H9 (cell line): ENCODE data around the gene ZNF684. TPM values are rescaled to one million over a fixed set of nuclear protein-coding genes. Genes with fewer than 3 reads are reported as not detected.

Experiments used
- DNase-seq: peaks from one replicate; pipeline ENCODE4 v3.0.0-alpha.2; 2017
- H2AFZ ChIP-seq: one replicate; pipeline ENCODE4 v1.6.1; 2013; ENCODE audit warnings: mild to moderate bottlenecking, low read length, control low read depth, moderate library complexity
- H2AK5ac ChIP-seq: 2 replicates; pipeline ENCODE4 v1.6.1; 2013; ENCODE audit warnings: low read length, control low read depth, mixed read lengths; ENCODE audit not compliant: insufficient read length
- H2BK120ac ChIP-seq: one replicate; pipeline ENCODE4 v1.6.1; 2013; ENCODE audit warnings: low read depth, mild to moderate bottlenecking, low read length, control low read depth, inconsistent platforms; ENCODE audit not compliant: poor library complexity, severe bottlenecking
- H2BK12ac ChIP-seq: 2 replicates; pipeline ENCODE4 v1.6.1; 2013; ENCODE audit warnings: low read length, control low read depth, mixed read lengths, low read depth; ENCODE audit not compliant: insufficient read length
- H2BK15ac ChIP-seq: 2 replicates; pipeline ENCODE4 v1.6.1; 2013; ENCODE audit warnings: low read depth, low read length, control low read depth
- H2BK20ac ChIP-seq: one replicate; pipeline ENCODE4 v1.6.1; 2013; ENCODE audit warnings: low read depth, mild to moderate bottlenecking, low read length, control low read depth, inconsistent platforms; ENCODE audit not compliant: poor library complexity, severe bottlenecking
- H2BK5ac ChIP-seq: 2 replicates; pipeline ENCODE4 v1.6.1; 2013; ENCODE audit warnings: low read length, control low read depth, mixed read lengths; ENCODE audit not compliant: insufficient read length
- H3K14ac ChIP-seq: 2 replicates; pipeline ENCODE4 v1.6.1; 2013; ENCODE audit warnings: low read length, control low read depth; ENCODE audit not compliant: insufficient read depth
- H3K18ac ChIP-seq: 2 replicates; pipeline ENCODE4 v1.6.1; 2013; ENCODE audit warnings: low read depth, mild to moderate bottlenecking, mixed read lengths, low read length, control low read depth; ENCODE audit not compliant: insufficient read length
- H3K23ac ChIP-seq: 2 replicates; pipeline ENCODE4 v1.6.1; 2013; ENCODE audit warnings: low read length, control low read depth, mixed read lengths, low read depth; ENCODE audit not compliant: insufficient read length
- H3K23me2 ChIP-seq: 2 replicates; pipeline ENCODE4 v1.6.1; 2013; ENCODE audit warnings: low read depth, mild to moderate bottlenecking, mixed read lengths, low read length, control low read depth; ENCODE audit not compliant: insufficient read length, poor library complexity, severe bottlenecking
- H3K27ac ChIP-seq: 2 replicates; pipeline ENCODE4 v1.5.1; 2013; ENCODE audit warnings: low read length, control low read depth, mixed read lengths, low read depth; ENCODE audit not compliant: insufficient read length
- H3K27me3 ChIP-seq: 2 replicates; pipeline ENCODE4 v1.6.1; 2013; ENCODE audit warnings: low read length, control low read depth, inconsistent platforms; ENCODE audit not compliant: insufficient read depth
- H3K4ac ChIP-seq: 2 replicates; pipeline ENCODE4 v1.6.1; 2013; ENCODE audit warnings: low read depth, mild to moderate bottlenecking, control low read depth, inconsistent platforms, low read length, moderate library complexity
- H3K4me1 ChIP-seq: 2 replicates; pipeline ENCODE4 v1.6.1; 2013; ENCODE audit warnings: low read length, control low read depth, inconsistent platforms; ENCODE audit not compliant: insufficient read depth
- H3K4me2 ChIP-seq: 2 replicates; pipeline ENCODE4 v1.6.1; 2013; ENCODE audit warnings: low read length, control low read depth, mixed read lengths; ENCODE audit not compliant: insufficient read length, insufficient read depth
- H3K56ac ChIP-seq: 2 replicates; pipeline ENCODE4 v1.6.1; 2013; ENCODE audit warnings: low read depth, mild to moderate bottlenecking, mixed read lengths, low read length, control low read depth; ENCODE audit not compliant: insufficient read length
- H3K79me1 ChIP-seq: 2 replicates; pipeline ENCODE4 v1.6.1; 2013; ENCODE audit warnings: low read depth, mild to moderate bottlenecking, moderate library complexity, low read length, control low read depth, inconsistent platforms; ENCODE audit not compliant: insufficient read depth, poor library complexity, severe bottlenecking
- H3K79me2 ChIP-seq: 2 replicates; pipeline ENCODE4 v1.6.1; 2013; ENCODE audit warnings: low read length, control low read depth, inconsistent platforms; ENCODE audit not compliant: insufficient read depth
- H3K9ac ChIP-seq: 2 replicates; pipeline ENCODE4 v1.6.1; 2013; ENCODE audit warnings: low read length, control low read depth, mixed read lengths; ENCODE audit not compliant: insufficient read length; ENCODE audit errors: extremely low read depth
- H3K9me3 ChIP-seq: one replicate; pipeline ENCODE4 v1.6.1; 2013; ENCODE audit warnings: low read depth, low read length, inconsistent platforms; ENCODE audit not compliant: control insufficient read depth
- H3T11ph ChIP-seq: one replicate; pipeline ENCODE4 v1.6.1; 2013; ENCODE audit warnings: mild to moderate bottlenecking, low read length, control low read depth, inconsistent platforms
- H4K20me1 ChIP-seq: one replicate; pipeline ENCODE4 v1.6.1; 2013; ENCODE audit not compliant: control insufficient read depth, insufficient read length, insufficient read depth
- H4K5ac ChIP-seq: 2 replicates; pipeline ENCODE4 v1.6.1; 2013; ENCODE audit warnings: low read depth, mild to moderate bottlenecking, mixed read lengths, low read length, control low read depth; ENCODE audit not compliant: insufficient read length
- H4K8ac ChIP-seq: replicated peaks from 2 replicates; pipeline ENCODE4 v1.6.1; 2013; ENCODE audit warnings: low read length, control low read depth, mixed read lengths, low read depth; ENCODE audit not compliant: insufficient read length
- H4K91ac ChIP-seq: 2 replicates; pipeline ENCODE4 v1.6.1; 2013; ENCODE audit warnings: low read depth, mild to moderate bottlenecking, moderate library complexity, mixed read lengths, low read length, control low read depth; ENCODE audit not compliant: insufficient read length
- H3K27ac Mint-ChIP-seq, 3 experiments: 2 replicates in 2 of 3; 3 replicates in 1 of 3; pipeline ENCODE4 v1.8.0; 2020 to 2021; ENCODE audit warnings: mixed read lengths in 3 of 3, mild to moderate bottlenecking in 1 of 3, moderate library complexity in 1 of 3
- H3K27me3 Mint-ChIP-seq: 2 replicates; pipeline ENCODE4 v1.8.0; 2021; ENCODE audit warnings: low read depth, mild to moderate bottlenecking, moderate library complexity, mixed read lengths
- H3K36me3 Mint-ChIP-seq, 3 experiments: 2 replicates in 2 of 3; 3 replicates in 1 of 3; pipeline ENCODE4 v1.8.0; 2020 to 2021; ENCODE audit warnings: low read depth in 3 of 3, mixed read lengths in 3 of 3; ENCODE audit not compliant: insufficient read depth in 1 of 3
- H3K4me1 Mint-ChIP-seq, 2 experiments: 2 replicates each; pipeline ENCODE4 v1.8.0; 2020; ENCODE audit warnings: mixed read lengths in 2 of 2
- H3K4me3 Mint-ChIP-seq, 2 experiments: 2 replicates in 1 of 2; 3 replicates in 1 of 2; pipeline ENCODE4 v1.8.0; 2020 to 2021; ENCODE audit warnings: mild to moderate bottlenecking in 2 of 2, mixed read lengths in 2 of 2, moderate library complexity in 1 of 2
- H3K9me3 Mint-ChIP-seq, 2 experiments: 2 replicates in 1 of 2; 3 replicates in 1 of 2; pipeline ENCODE4 v1.8.0; 2020; ENCODE audit warnings: mild to moderate bottlenecking in 2 of 2, mixed read lengths in 2 of 2, moderate library complexity in 1 of 2
- total RNA-seq: library from RNA; stranded (reverse); gene quantifications from 2 replicates; pipeline ENCODE4 v1.2.1, GENCODE V29; 2021
- TF ChIP-seq, protein P1 (sequence below): fragments of 200-600 bp; sonication (generic); conservative IDR thresholded peaks from 3 replicates; pipeline ENCODE4 v1.8.0; 2021; ENCODE audit warnings: antibody characterized with exemption, mild to moderate bottlenecking

Gene ZNF684
- total RNA-seq, 1 experiment from 2014 or later: 6.5 TPM

DNA sequence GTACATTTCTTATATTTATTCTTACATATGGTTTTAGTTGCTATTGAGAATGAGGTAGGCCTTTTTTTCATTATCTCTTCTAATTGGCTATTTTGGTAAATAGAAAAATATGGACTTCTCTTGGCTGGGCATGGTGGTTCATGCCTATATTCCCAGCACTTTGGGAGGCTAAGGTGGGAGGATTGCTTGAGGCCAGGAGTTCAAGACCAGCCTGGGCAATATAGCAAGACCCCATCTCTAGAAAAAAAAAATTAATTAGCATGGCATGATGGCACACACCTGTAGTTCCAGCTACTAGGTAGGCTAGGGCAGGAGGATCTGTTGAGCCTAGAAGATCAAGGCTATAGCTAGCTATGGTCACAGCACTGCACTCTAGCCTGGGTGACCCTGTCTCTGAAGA lies 3.2 kb downstream of the ZNF684 start:
- Histone ChIP-seq H3K23ac (no peak overlapping the region), H2BK15ac (no peak overlapping the region), H4K20me1 (no peaks in the 10 kb centered on the region), H2AK5ac (no peak overlapping the region), H4K91ac (no peak overlapping the region), H3K79me2 (no peaks in the 10 kb centered on the region), H3K18ac (no peak overlapping the region), H3K79me1 (no peaks in the 10 kb centered on the region), H2BK120ac (no peak overlapping the region), H3K4me1 (no peaks in the 10 kb centered on the region), H3T11ph (no peak overlapping the region), H2BK12ac (no peak overlapping the region), H2BK5ac (no peak overlapping the region), H3K56ac (no peak overlapping the region), H3K23me2 (peaks cover 10% of the 10 kb centered on the region), H2BK20ac (no peak overlapping the region), H4K5ac (no peak overlapping the region), H2AFZ (no peak overlapping the region), H3K9me3 (no peaks in the 10 kb centered on the region), H4K8ac (no peak overlapping the region), H3K4ac (no peak overlapping the region), H3K27ac (no peak overlapping the region), H3K14ac (no peak overlapping the region), H3K27me3 (no peaks in the 10 kb centered on the region), H3K4me2 (no peak overlapping the region), H3K9ac (no peak overlapping the region)
- Mint-ChIP-seq H3K9me3 (peaks cover 0 to 2% of the 10 kb centered on the region in 2 experiments; a peak in 2 of 5 replicates), H3K4me3 (no peak overlapping the region), H3K4me1 (peaks cover 12 to 18% of the 10 kb centered on the region in 2 experiments), H3K27ac (no peak overlapping the region), H3K36me3 (peaks cover 15 to 18% (median 15%) of the 10 kb centered on the region in 3 experiments; a peak in 5 of 7 replicates), H3K27me3 (no peaks in the 10 kb centered on the region; the same call in 1 of the 2 replicates)
- DNase-seq: no peak
- TF ChIP-seq, protein P1, sequence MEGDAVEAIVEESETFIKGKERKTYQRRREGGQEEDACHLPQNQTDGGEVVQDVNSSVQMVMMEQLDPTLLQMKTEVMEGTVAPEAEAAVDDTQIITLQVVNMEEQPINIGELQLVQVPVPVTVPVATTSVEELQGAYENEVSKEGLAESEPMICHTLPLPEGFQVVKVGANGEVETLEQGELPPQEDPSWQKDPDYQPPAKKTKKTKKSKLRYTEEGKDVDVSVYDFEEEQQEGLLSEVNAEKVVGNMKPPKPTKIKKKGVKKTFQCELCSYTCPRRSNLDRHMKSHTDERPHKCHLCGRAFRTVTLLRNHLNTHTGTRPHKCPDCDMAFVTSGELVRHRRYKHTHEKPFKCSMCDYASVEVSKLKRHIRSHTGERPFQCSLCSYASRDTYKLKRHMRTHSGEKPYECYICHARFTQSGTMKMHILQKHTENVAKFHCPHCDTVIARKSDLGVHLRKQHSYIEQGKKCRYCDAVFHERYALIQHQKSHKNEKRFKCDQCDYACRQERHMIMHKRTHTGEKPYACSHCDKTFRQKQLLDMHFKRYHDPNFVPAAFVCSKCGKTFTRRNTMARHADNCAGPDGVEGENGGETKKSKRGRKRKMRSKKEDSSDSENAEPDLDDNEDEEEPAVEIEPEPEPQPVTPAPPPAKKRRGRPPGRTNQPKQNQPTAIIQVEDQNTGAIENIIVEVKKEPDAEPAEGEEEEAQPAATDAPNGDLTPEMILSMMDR: no peak
